HFF-Myc (cell line): ENCODE measurements around the gene WWOX.

Experiments used
- DNase-seq: peaks from one replicate; pipeline ENCODE4 v3.0.0-alpha.2; 2011; ENCODE audit warnings: low read depth; ENCODE audit errors: extremely low read depth
- H3K4me3 ChIP-seq: replicated peaks from 2 replicates; pipeline ENCODE4 v1.5.1; 2011; ENCODE audit warnings: low read depth, mild to moderate bottlenecking, control low read depth, low read length
- TF ChIP-seq, protein P1 (sequence below): IDR thresholded peaks from 2 replicates; pipeline ENCODE4 v1.5.1; 2012; ENCODE audit warnings: mild to moderate bottlenecking, low read depth, low read length, control low read depth; ENCODE audit errors: missing control alignments

WWOX gene

GRCh38 chr16:78278056-78278450 is 178.6 kb downstream of the WWOX start:
- no peak for DNase-seq
- H3K4me3 ChIP-seq = no peak overlapping the region
- TF ChIP-seq, protein P1, sequence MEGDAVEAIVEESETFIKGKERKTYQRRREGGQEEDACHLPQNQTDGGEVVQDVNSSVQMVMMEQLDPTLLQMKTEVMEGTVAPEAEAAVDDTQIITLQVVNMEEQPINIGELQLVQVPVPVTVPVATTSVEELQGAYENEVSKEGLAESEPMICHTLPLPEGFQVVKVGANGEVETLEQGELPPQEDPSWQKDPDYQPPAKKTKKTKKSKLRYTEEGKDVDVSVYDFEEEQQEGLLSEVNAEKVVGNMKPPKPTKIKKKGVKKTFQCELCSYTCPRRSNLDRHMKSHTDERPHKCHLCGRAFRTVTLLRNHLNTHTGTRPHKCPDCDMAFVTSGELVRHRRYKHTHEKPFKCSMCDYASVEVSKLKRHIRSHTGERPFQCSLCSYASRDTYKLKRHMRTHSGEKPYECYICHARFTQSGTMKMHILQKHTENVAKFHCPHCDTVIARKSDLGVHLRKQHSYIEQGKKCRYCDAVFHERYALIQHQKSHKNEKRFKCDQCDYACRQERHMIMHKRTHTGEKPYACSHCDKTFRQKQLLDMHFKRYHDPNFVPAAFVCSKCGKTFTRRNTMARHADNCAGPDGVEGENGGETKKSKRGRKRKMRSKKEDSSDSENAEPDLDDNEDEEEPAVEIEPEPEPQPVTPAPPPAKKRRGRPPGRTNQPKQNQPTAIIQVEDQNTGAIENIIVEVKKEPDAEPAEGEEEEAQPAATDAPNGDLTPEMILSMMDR = no peak

- DNase-seq = no peak
- TF ChIP-seq, protein P1 = no peak
- H3K4me3 ChIP-seq = no peak overlapping the region
Observed at GRCh38 chr16:78281115-78281514, 181.7 kb downstream of the WWOX start.

GRCh38 chr16:78283548-78284251 is 184.2 kb downstream of the WWOX start:
- TF ChIP-seq, protein P1 = no peak
- no peak for DNase-seq
- no peak overlapping the region for H3K4me3 ChIP-seq

DNA sequence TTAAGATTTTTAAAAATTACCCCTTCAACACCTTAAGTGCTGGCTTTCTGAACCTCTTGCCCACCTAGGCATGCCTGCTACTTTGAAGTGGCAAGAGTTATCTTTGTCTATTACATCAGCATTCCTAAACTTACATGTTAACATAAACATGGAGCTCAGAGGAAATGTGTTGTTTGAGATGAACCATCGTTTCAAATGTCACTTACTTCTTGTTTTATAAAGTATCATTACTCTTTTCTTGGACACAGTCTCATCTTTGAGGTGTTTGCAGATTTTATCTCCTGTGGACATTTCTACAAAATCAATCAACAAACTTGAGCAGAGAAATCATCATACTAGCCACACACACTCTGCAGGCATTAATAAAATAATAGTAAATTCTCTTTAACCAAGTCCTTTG is 184.9 kb downstream of the WWOX start:
- H3K4me3 ChIP-seq = no peak overlapping the region
- TF ChIP-seq, protein P1 = no peak
- no peak for DNase-seq

DNA sequence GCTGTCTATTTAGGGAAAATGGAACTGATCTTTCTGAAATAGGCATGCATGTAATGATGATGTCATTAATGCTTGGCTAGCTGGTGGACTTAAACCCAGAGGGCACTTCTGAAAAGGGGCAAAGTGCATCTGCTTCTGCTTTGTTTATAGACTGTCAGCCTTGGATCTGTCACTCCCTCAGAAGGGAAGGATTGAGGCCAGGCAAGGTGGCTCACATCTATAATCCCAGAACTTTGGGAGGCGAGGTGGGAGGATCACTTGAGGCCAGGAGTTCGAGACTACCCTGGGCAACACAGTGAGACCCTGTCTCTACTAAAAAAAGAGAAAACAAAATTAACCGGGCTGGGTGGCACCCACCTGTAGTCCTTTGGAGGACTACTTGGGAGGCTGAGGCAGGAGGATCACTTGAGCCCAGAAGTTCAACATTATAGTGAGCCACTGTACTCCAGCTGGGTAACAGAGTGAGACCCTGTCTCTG is 185.5 kb downstream of the WWOX start:
- DNase-seq = no peak
- TF ChIP-seq, protein P1 = no peak
- no peak overlapping the region for H3K4me3 ChIP-seq

DNA sequence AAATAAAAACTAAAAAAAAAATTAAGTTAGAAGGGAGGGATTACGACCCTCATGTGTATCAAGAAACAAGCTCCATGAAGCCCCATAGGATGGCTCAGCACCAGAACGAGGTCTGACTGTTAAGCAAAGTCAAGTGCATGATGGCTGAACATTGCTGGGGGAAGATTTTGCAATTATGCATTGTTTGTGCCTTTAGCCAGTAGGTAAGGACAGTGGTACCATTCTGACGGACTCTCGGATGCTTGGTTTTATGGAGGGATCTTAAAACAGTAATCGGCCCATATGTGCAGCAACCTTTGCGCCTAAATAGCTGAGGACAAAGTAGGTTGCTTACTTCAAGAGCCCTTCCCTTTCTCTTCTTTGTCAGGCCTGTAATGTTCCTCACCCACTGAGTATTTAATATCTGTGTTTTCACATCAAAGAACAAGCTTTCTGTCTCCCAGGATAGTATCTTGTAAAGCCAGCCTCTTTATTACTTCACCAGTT is 186.0 kb downstream of the WWOX start:
- TF ChIP-seq, protein P1 = no peak
- DNase-seq = no peak
- no peak overlapping the region for H3K4me3 ChIP-seq

GRCh38 chr16:78286065-78286464 is 186.6 kb downstream of the WWOX start:
- H3K4me3 ChIP-seq = no peak overlapping the region
- no peak for DNase-seq
- TF ChIP-seq, protein P1 = no peak
